Measurements from ENCODE around the gene ARID1B.

The ARID1B gene

GRCh38 chr6:156828280-156828703 is 51.1 kb downstream of the ARID1B start:
- peak; percentile 26 for DNase-seq

GRCh38 chr6:156830126-156830525 is 52.9 kb downstream of the ARID1B start:
- DNase-seq: no peak

GRCh38 chr6:156832231-156832647 is 55.1 kb downstream of the ARID1B start:
- DNase-seq: no peak

- no peak for DNase-seq
These were observed 55.5 kb downstream of the ARID1B start for GRCh38 chr6:156832669-156833068.

GRCh38 chr6:156833755-156834154 is 56.6 kb downstream of the ARID1B start:
- no peak for DNase-seq

GRCh38 chr6:156839129-156839528 is 62.0 kb downstream of the ARID1B start:
- no peak for DNase-seq

- no peak for DNase-seq
These were observed 62.4 kb downstream of the ARID1B start for GRCh38 chr6:156839591-156840001.

GRCh38 chr6:156840136-156840535 is 63.0 kb downstream of the ARID1B start:
- no peak for DNase-seq

- no peak for DNase-seq
These were observed 63.4 kb downstream of the ARID1B start for GRCh38 chr6:156840606-156841005.

- no peak for DNase-seq
These were observed 64.3 kb downstream of the ARID1B start for GRCh38 chr6:156841508-156841907.

- no peak for DNase-seq
These were observed 65.5 kb downstream of the ARID1B start for GRCh38 chr6:156842598-156843250.

- no peak for DNase-seq
These were observed 66.9 kb downstream of the ARID1B start for GRCh38 chr6:156844089-156844488.

- no peak for DNase-seq
These were observed 68.4 kb downstream of the ARID1B start for GRCh38 chr6:156845454-156846155.

GRCh38 chr6:156846845-156847599 is 69.8 kb downstream of the ARID1B start:
- no peak for DNase-seq

- no peak for DNase-seq
These were observed 70.9 kb downstream of the ARID1B start for GRCh38 chr6:156848123-156848522.

- DNase-seq: no peak
These were observed 71.4 kb downstream of the ARID1B start for GRCh38 chr6:156848533-156848932.

- DNase-seq: no peak
These were observed 72.6 kb downstream of the ARID1B start for GRCh38 chr6:156849806-156850205.

GRCh38 chr6:156850353-156850752 is 73.2 kb downstream of the ARID1B start:
- no peak for DNase-seq

- DNase-seq: no peak
These were observed 74.3 kb downstream of the ARID1B start for GRCh38 chr6:156851454-156851921.

- no peak for DNase-seq
These were observed 75.1 kb downstream of the ARID1B start for GRCh38 chr6:156852147-156852857.

- DNase-seq: no peak
These were observed 75.7 kb downstream of the ARID1B start for GRCh38 chr6:156852858-156853216.

- DNase-seq: no peak
These were observed 76.6 kb downstream of the ARID1B start for GRCh38 chr6:156853733-156854132.
